GM19193 (cell line): Measurements from ENCODE around the gene PDIA2.

Experiments
- POLR2A ChIP-seq: IDR thresholded peaks from 4 replicates; pipeline ENCODE4 v1.6.1; 2011; ENCODE audit not compliant: insufficient read depth, insufficient read length; ENCODE audit errors: extremely low read depth

PDIA2 gene

DNA sequence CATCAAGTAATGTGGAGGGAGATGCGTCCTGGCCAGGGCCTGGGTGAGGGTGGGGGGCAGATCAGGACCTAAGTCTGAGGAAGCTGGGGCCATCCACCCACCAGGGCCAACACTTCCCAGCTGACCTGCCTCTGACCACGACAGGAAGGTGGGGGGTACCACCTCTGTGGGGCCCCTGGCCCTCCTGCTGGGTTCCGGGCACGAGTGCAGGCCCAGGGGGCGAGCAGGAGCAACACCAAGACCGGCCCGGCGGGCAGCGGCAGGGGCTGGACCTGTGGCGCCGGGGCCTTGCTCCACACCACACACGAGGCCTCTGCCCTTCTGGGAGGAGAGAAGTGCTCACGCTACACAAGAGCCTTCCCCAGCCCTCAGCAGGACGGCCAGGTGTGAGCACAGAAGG is 13.3 kb downstream of the PDIA2 start:
- TF ChIP-seq POLR2A, result no peak

DNA sequence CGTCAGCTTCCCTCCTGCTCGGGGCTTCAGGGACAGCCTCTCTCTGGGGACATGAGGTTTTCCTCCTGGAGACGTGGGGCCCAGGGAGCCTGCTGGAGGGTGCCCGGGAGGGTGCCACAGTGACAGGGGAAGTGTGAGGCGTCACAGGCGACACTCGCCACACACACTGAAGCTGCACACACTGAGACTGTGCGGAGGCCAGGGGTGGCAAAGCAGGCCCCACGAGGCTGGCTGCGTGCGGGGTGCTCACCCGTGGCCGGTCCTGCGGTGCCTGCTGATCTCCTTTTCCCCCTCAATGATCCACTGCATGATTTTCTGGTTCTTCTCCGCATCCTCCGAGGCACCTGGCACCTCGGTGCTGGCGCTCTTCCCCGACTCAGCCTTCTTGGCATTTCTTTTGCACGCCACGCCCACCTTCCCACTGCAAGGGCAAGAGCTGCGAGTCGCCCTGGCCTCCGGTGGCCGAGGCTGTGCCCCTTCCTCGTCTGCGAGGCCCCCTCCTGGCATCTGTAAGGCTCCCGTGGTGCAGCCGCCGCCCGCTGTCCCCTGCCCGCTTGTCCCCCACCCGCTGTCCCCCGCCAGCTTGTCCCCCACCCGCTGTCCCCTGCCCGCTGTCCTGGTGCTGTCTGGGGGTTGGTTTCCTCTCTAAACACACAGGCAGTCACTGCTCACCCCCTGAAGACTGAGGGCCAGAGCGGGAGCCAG is 14.0 kb downstream of the PDIA2 start:
- TF ChIP-seq POLR2A, result no peak

DNA sequence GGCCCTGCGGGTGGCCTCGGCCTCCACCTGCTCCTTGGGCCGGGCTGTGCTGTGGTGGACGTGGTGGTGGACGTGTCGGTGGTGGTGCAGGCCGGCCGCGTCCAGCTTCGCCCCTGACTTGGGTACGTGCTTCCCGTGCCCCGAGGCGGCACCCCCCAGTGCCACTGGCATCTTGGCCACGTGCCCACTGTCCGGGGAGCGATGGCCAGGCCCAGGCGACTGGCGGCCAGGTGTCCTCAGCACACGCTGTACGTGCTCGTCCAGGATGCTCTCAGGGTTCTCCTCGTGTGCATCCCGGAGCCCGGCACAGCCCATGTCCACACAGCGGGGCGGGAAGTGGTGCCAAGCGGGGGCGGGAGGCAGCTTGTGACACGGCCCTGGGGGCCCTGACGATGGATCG is 14.9 kb downstream of the PDIA2 start:
- no peak for TF ChIP-seq POLR2A

DNA sequence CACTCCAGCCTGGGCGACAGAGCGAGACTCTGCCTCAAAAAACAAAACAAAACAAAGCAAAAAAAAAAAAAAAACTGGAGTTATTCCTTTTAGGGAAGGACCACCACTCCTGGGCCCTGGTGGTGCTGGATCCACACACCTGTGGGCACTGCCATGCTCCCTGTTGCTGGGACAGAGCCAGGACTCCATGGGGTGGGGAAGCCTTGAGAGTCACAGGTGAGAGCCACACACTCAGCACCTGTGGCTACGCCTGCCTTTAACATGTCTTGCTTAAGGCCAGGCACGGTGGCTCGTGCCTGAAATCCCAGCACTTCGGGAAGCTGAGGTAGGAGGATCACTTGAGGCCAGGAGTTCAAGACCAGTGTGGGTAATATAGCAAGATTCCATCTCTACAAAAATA is 18.3 kb downstream of the PDIA2 start:
- no peak for TF ChIP-seq POLR2A

DNA sequence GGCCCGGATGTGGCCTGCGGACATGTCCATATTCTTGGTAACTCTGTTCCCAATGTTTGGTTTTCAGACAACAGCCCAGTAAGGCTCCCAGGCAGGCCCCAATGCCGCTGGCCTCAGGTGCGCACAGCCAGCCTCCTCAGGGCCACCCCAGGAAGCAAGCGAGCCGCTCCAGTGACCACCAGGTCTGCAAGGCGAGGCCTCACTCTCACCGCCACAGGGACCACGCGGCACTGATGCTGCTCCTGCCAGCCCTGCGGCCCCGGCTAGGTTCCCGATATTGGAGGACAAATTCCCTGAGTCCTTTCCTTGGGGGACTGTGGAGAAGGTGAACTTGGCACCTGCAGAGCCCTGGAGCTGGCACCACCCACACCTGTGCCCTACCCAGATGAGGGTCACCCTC is 19.0 kb downstream of the PDIA2 start:
- TF ChIP-seq POLR2A, result no peak

DNA sequence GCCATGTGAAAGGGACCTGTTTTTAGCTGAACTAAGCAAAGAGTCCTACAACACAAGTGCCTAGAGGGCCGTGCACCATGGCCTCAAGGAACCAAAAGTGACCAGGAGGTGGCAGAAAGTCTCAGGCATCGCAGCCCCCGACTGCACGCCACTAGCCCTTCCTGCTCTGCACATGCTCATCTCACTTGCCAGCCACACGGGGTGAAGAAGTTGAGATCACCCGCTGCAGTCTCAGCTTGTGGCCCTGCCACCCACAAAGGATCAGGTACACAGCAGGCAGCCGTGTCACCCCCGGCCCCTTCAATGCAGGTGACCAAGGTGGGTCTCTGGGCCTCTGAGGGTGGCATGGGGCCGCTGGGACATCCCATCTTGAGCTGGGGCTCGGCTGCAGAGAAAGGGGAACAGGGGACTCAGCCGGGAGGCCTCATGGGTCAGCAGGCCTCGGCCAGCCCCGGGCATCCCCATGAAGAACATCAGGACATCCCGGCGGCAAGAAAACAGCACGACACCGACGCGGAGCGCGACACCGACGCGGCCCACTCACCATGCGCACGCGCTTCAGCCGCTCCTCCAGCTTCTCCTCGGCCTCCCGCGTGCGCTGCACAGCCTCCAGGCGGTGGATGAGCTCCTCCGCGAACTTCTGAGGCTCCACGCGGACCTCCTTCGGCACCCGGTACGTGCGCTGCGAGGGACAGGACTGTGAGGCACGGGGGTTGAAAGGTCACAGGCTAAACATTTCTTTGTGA is 21.0 kb downstream of the PDIA2 start:
- no peak for TF ChIP-seq POLR2A

DNA sequence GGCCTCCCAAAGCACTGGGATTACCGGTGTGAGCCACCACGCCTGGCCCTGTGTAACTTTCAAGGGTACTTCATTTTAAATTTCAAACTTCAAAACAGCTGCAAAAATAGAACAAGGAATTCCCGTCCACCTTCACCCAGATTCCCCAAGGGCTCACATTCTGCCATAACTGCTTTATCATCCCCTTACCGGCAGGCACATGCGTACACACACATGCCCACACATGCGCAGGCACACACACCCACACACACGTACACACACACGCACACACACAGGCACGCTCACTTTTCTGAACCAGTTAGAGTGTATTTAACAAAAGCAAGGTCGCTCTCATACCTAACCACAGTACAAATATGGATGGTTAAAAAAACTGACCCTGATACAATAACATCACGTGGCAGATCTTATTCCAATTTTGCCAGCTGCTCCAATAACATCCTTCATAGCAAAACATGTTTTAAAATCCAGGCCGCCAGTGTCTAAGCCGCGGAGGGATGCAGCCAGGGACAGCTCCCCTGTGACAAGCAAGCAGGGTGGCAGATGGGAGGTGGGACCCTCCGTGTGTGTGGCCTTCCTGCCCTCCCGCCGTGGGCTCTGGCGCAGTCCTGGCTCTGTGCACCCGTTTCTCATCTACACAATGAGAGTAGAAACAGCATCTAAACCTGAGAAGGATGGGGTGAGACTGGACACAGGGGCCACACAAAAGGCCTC is 23.1 kb downstream of the PDIA2 start:
- no peak for TF ChIP-seq POLR2A

DNA sequence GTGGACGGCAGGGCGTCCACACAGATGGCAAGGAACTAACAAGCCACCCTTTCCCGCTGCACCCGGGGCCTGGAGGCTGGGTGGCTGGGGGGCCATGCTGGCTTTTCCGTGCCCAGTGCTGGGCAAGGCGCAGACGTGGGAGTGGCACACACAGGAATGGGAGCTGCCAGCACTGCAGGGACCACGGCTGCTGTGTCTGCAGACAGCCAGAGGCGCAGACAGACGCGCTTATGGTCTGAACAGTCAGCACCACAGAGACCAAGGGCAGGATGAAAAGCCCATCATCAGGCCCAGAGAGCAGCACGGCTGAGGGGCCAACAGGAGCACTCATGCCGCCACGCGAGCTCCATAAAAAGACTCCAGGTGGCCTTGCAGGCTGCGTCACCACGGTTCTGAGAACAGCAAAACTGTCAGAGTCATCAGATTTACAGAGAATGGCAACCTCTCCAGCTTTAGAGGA is 24.0 kb downstream of the PDIA2 start:
- TF ChIP-seq POLR2A, result no peak

DNA sequence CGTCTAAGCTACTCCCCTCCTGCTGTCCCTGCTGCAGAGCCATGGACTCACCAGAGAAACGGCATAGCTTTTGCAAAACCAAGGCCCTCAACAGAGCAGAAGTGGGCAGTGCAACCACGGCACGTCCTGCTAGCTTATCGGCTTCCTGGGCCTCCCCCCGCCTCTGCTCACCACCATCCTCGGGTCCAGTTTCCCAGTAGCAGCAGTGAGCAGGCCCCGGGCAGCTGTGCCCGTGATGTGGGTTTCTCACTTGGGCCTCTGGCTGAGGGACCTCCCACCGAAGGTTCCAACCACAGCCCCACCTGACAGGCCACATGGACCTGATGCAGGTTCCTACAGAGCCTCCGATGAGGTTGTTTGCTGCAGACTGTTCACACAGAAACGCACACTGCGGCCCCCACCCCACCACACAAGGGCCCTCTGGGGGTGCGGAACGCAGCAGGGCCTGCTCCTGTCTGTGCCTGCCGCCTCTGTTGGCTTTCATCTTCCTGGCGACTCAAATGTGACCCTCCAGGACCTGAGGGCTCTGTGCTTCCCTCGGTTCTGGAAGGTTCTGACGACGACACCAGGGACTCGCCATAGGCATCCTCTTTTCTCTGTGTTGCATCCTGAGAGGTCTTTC is 24.8 kb downstream of the PDIA2 start:
- TF ChIP-seq POLR2A, result no peak

DNA sequence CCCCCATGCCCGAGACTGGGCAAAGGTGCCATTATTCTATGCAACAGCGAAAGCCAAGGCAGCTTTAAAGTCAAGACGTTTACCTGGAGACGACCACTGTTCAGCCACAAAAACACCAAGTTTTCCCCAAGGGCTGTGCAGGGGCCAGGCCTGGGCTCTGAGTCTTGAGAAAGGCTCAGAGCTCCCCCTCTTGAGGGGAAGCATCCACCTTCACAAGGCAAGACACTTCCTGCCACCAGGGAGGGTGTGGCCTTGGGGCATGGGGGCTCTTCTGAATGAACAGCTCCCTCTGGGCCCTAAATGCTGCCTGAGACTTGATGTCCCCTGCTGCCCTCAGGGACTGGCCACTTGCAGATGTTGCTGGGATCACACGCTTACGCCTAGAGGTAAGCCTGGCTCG is 26.5 kb downstream of the PDIA2 start:
- no peak for TF ChIP-seq POLR2A

DNA sequence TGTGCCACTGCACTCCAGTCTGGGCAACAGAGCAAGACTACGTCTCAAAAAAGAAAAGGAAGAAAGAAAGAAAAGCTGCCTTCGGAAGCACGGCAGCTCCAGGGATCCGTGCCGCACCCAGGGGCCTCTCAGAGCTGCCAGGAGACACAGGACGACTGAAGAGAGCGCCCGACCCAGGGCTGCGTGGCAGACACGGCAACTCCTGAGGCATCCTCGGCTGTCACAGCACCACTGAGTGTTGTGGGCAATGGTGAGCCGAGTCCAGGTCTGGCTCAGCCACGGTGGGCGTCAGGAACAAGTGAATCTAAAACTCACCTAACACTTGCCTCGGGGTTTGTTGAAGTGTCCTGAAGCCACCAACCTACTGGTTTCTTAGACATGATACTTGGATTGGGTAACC is 28.8 kb downstream of the PDIA2 start:
- TF ChIP-seq POLR2A, result no peak

DNA sequence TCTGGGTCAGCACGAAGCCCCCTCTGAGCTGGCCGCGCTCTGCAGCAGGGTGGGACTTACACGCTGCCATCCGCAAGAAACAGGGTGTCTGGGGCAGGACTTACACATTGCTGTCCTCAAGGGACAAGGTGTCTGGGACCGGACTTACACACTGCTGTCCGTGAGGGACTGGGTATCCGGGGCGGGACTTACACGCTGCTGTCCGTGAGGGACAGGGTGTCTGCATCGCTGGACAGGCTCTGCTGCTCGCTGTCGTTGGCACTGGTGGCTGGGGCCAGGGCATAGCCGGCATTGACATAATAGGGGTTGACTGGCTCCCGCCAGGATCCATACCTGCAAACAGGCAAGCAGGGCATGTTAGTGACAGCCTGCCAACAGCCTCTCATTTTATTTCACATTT is 31.4 kb downstream of the PDIA2 start:
- no peak for TF ChIP-seq POLR2A

DNA sequence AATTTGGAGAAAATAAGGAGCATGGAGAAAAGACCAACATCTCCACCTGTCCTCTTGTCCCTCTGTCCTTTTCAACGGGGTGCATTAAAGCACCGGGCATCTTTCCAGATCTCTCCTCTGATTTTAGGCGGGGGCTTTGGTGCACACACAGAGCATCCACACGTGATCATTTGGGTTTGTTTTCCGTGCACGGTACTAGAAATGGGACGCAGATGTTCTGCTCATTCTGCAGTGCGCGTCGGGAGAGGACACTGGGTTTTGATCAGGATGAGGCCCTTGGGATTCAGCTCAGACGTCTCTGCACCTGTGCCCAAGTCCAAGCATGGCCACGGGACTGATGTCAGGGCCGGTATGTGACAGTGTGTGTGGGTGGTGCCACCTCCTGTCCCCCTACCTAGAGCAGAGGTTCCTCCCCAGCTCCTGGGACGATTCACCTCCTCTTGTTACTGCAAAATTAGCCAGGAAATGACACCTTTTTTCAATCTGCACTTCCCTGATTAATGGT is 31.9 kb downstream of the PDIA2 start:
- TF ChIP-seq POLR2A, result no peak

DNA sequence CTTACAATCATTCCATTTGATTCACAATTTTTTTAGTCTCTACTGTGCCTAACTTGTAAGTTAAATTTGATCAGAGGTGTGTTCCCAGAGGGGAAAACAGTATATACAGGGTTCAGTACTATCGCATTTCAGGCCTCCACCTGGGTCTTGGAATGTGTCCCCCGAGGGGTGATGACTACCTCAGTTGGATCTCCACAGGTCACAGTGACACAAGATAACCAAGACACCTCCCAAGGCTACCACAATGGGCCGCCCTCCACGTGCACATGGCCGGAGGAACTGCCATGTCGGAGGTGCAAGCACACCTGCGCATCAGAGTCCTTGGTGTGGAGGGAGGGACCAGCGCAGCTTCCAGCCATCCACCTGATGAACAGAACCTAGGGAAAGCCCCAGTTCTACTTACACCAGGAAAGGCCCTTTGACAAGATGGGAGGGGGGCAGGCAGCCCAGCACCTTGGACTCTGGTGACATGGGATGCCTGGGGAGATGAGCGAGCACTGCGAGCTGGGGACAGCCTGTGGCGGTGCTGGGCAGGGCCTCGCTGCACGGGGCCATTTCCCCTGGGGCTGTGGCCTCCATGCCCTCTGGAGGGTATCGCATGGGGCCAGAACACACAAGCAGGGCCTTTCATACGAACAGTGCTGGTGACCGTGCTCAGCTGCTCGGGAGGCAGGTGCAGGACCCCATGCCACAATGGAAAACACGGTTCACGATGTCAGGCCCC is 33.9 kb downstream of the PDIA2 start:
- TF ChIP-seq POLR2A, result no peak
